ENCODE measurements around the gene LRRC27. TPM values are rescaled to one million over a fixed set of nuclear protein-coding genes. Genes with fewer than 3 reads are reported as not detected.

The LRRC27 gene
- polyA plus RNA-seq, 3 donors, result 3.6 to 12.8 (median 3.6) TPM

- H3K4me3 Mint-ChIP-seq, result peak overlapping the region; percentile 43 to 77
- intact Hi-C loops (cut with micrococcal nuclease), result loop anchor here in 1 of 2 donors (5.0 kb wide), 1 partner anchor 36 kb away; no protein-coding TSS in a partner anchor
- TF ChIP-seq CTCF (IDR thresholded peaks at IDR 0.05), result no peak
- peak overlapping the region in 6 of 7 donors; percentile 40 to 80 (median 53) for H3K27ac Mint-ChIP-seq
- Histone ChIP-seq H3K27ac (ENCODE audit: low read depth in 1 of 2, low read length in 2 of 2) (peak overlapping the region; percentile 44 to 53), H3K4me2 (replicated peaks; ENCODE audit: extremely low read depth, low read length, poor library complexity, severe bottlenecking) (peak overlapping the region; percentile 57), H2AFZ (ENCODE audit: insufficient read depth, low read depth, low read length, poor library complexity, severe bottlenecking) (no peak overlapping the region), H3K79me2 (ENCODE audit: insufficient read depth, low read length) (peaks cover 99% of the 10 kb centered on the region), H4K20me1 (ENCODE audit: insufficient read depth, low read length) (peaks cover 24% of the 10 kb centered on the region), H3K4me3 (replicated peaks in 1 of 3; ENCODE audit: low read depth in 2 of 3, low read length in 3 of 3) (peak overlapping the region in 1 of 3 experiments; percentile 24), H3K9ac (ENCODE audit: insufficient read depth, low read length, poor library complexity, severe bottlenecking) (peak overlapping the region; percentile 30), H3K4me1 (ENCODE audit: control insufficient read depth in 1 of 2, insufficient read depth in 2 of 2, low read length in 2 of 2) (peaks cover 72 to 79% of the 10 kb centered on the region in 2 donors), H3K27me3 (ENCODE audit: control insufficient read depth in 2 of 2, insufficient read depth in 2 of 2, low read length in 2 of 2) (no peaks in the 10 kb centered on the region), H3K36me3 (replicated peaks in 1 of 2; ENCODE audit: control insufficient read depth in 1 of 2, insufficient read depth in 2 of 2, low read length in 2 of 2) (peaks cover 18 to 27% of the 10 kb centered on the region in 2 donors), H3K9me3 (replicated peaks in 1 of 2; ENCODE audit: control insufficient read depth in 1 of 2, insufficient read depth in 1 of 2, low read length in 2 of 2) (no peaks in the 10 kb centered on the region)
- H3K27me3 Mint-ChIP-seq (ENCODE audit: low read depth in 3 of 3), result peaks cover 0 to 4% (median 0%) of the 10 kb centered on the region in 3 donors
- WGBS (ENCODE audit: insufficient coverage), result 4% methylated on average over 10 of the region's 23 CpGs
- H3K4me1 Mint-ChIP-seq, result peaks cover 66% of the 10 kb centered on the region
- H3K9me3 Mint-ChIP-seq, result no peaks in the 10 kb centered on the region
- peaks cover 35 to 51% of the 10 kb centered on the region in 2 donors for H3K36me3 Mint-ChIP-seq
- DNase-seq, result no peak
These were observed 79.7 kb downstream of the LRRC27 start for GRCh38 chr10:132411561-132412253.

- peak overlapping the region in 1 of 3 experiments; percentile 24 for H3K4me3 ChIP-seq (replicated peaks in 1 of 3; ENCODE audit: low read depth in 2 of 3, low read length in 3 of 3)
- H3K9ac ChIP-seq (ENCODE audit: insufficient read depth, low read length, poor library complexity, severe bottlenecking), result peak overlapping the region; percentile 30
- H4K20me1 ChIP-seq (ENCODE audit: insufficient read depth, low read length), result peaks cover 20% of the 10 kb centered on the region
- H3K9me3 Mint-ChIP-seq, result no peaks in the 10 kb centered on the region
- intact Hi-C loops (cut with micrococcal nuclease), result loop anchor here in 1 of 2 donors (5.0 kb wide), 1 partner anchor 35 kb away; no protein-coding TSS in a partner anchor
- peak overlapping the region; percentile 57 for H3K4me2 ChIP-seq (replicated peaks; ENCODE audit: extremely low read depth, low read length, poor library complexity, severe bottlenecking)
- no peak overlapping the region for H3K4me3 Mint-ChIP-seq
- WGBS (ENCODE audit: insufficient coverage), result 60% methylated on average over 20 of the region's 29 CpGs
- DNase-seq, result peak; percentile 52 to 63 (median 59)
- H3K79me2 ChIP-seq (ENCODE audit: insufficient read depth, low read length), result peaks cover 93% of the 10 kb centered on the region
- peaks cover 74 to 79% of the 10 kb centered on the region in 2 donors for H3K4me1 ChIP-seq (ENCODE audit: control insufficient read depth in 1 of 2, insufficient read depth in 2 of 2, low read length in 2 of 2)
- peak overlapping the region in 5 of 7 donors; percentile 18 to 84 (median 60) for H3K27ac Mint-ChIP-seq
- H3K9me3 ChIP-seq (replicated peaks in 1 of 2; ENCODE audit: control insufficient read depth in 1 of 2, insufficient read depth in 1 of 2, low read length in 2 of 2), result no peaks in the 10 kb centered on the region
- H3K27me3 Mint-ChIP-seq (ENCODE audit: low read depth in 3 of 3), result peaks cover 0 to 4% (median 0%) of the 10 kb centered on the region in 3 donors
- peaks cover 34 to 47% of the 10 kb centered on the region in 2 donors for H3K36me3 Mint-ChIP-seq
- TF ChIP-seq CTCF (IDR thresholded peaks at IDR 0.05), result no peak
- peaks cover 14 to 22% of the 10 kb centered on the region in 2 donors for H3K36me3 ChIP-seq (replicated peaks in 1 of 2; ENCODE audit: control insufficient read depth in 1 of 2, insufficient read depth in 2 of 2, low read length in 2 of 2)
- no peak overlapping the region for H2AFZ ChIP-seq (ENCODE audit: insufficient read depth, low read depth, low read length, poor library complexity, severe bottlenecking)
- peaks cover 69% of the 10 kb centered on the region for H3K4me1 Mint-ChIP-seq
- H3K27ac ChIP-seq (ENCODE audit: low read depth in 1 of 2, low read length in 2 of 2), result peak overlapping the region; percentile 12 to 27
- no peaks in the 10 kb centered on the region for H3K27me3 ChIP-seq (ENCODE audit: control insufficient read depth in 2 of 2, insufficient read depth in 2 of 2, low read length in 2 of 2)
These were observed 80.6 kb downstream of the LRRC27 start for GRCh38 chr10:132412316-132413192.
